ENCODE measurements around the gene TAF10. TPM values are rescaled to one million over a fixed set of nuclear protein-coding genes. Genes with fewer than 3 reads are reported as not detected.

The TAF10 gene
- total and polyA plus RNA-seq, 3 experiments from 2014 or later: 173 to 336 (median 175) TPM

GRCh38 chr11:6569706-6570105 lies 42.3 kb downstream of the TAF10 start:
- H3K36me3 ChIP-seq (ENCODE audit: insufficient read depth, low read length): no peaks in the 10 kb centered on the region
- no peaks in the 10 kb centered on the region for H3K9me3 ChIP-seq (ENCODE audit: low read length)
- H3K4me1 ChIP-seq (ENCODE audit: insufficient read depth, low read length): no peaks in the 10 kb centered on the region
- no peak overlapping the region for H3K4me3 ChIP-seq (ENCODE audit: low read length)
- Mint-ChIP-seq H3K27me3 (no peaks in the 10 kb centered on the region), H3K9me3 (no peaks in the 10 kb centered on the region), H3K4me3 (no peak overlapping the region), H3K36me3 (peaks cover 0 to 20% (median 4%) of the 10 kb centered on the region in 3 donors), H3K4me1 (peaks cover 0 to 4% (median 0%) of the 10 kb centered on the region in 3 donors), H3K27ac (peak overlapping the region in 1 of 8 donors; percentile 8)
- H3K27me3 ChIP-seq (ENCODE audit: insufficient read depth, low read length, poor library complexity, severe bottlenecking): no peaks in the 10 kb centered on the region
- ChIA-PET CTCF (interaction anchor here (0.8 to 1.9 kb wide), 2 partner anchors 10 to 126 kb away, joined by 3 to 5 read pairs; no protein-coding TSS in a partner anchor), POLR2A (no interaction called here)
- H3K27ac ChIP-seq (ENCODE audit: low read depth, low read length): no peak overlapping the region
- DNase-seq: no peak

GRCh38 chr11:6568191-6568918 lies 43.7 kb downstream of the TAF10 start:
- no peaks in the 10 kb centered on the region for H3K36me3 ChIP-seq (ENCODE audit: insufficient read depth, low read length)
- no peaks in the 10 kb centered on the region for H3K27me3 Mint-ChIP-seq
- POLR2A ChIA-PET: no interaction called here
- peaks cover 0 to 4% (median 0%) of the 10 kb centered on the region in 3 donors for H3K4me1 Mint-ChIP-seq
- H3K27ac Mint-ChIP-seq: no peak overlapping the region
- no peak overlapping the region for H3K4me3 Mint-ChIP-seq
- peaks cover 0 to 30% (median 5%) of the 10 kb centered on the region in 3 donors for H3K36me3 Mint-ChIP-seq
- CTCF ChIA-PET: interaction anchor here (1.1 to 1.9 kb wide), 2 partner anchors 12 to 169 kb away, joined by 3 to 5 read pairs; no protein-coding TSS in a partner anchor
- peak overlapping the region; percentile 9 for H3K27ac ChIP-seq (ENCODE audit: low read depth, low read length)
- H3K9me3 ChIP-seq (ENCODE audit: low read length): no peaks in the 10 kb centered on the region
- no peaks in the 10 kb centered on the region for H3K9me3 Mint-ChIP-seq
- H3K4me3 ChIP-seq (ENCODE audit: low read length): no peak overlapping the region
- H3K4me1 ChIP-seq (ENCODE audit: insufficient read depth, low read length): no peaks in the 10 kb centered on the region
- no peak for DNase-seq
- H3K27me3 ChIP-seq (ENCODE audit: insufficient read depth, low read length, poor library complexity, severe bottlenecking): no peaks in the 10 kb centered on the region

- H3K36me3 ChIP-seq (ENCODE audit: insufficient read depth, low read length): no peaks in the 10 kb centered on the region
- Mint-ChIP-seq H3K9me3 (no peaks in the 10 kb centered on the region), H3K36me3 (peaks cover 0 to 34% (median 4%) of the 10 kb centered on the region in 3 donors), H3K27ac (no peak overlapping the region), H3K4me3 (no peak overlapping the region), H3K4me1 (peaks cover 0 to 3% (median 0%) of the 10 kb centered on the region in 3 donors), H3K27me3 (peaks cover 0 to 4% of the 10 kb centered on the region in 2 donors)
- no peak overlapping the region for H3K27ac ChIP-seq (ENCODE audit: low read depth, low read length)
- no peaks in the 10 kb centered on the region for H3K4me1 ChIP-seq (ENCODE audit: insufficient read depth, low read length)
- ChIA-PET POLR2A (no interaction called here), CTCF (no interaction called here)
- DNase-seq: no peak
- no peaks in the 10 kb centered on the region for H3K9me3 ChIP-seq (ENCODE audit: low read length)
- H3K4me3 ChIP-seq (ENCODE audit: low read length): no peak overlapping the region
- no peaks in the 10 kb centered on the region for H3K27me3 ChIP-seq (ENCODE audit: insufficient read depth, low read length, poor library complexity, severe bottlenecking)
These were observed 44.7 kb downstream of the TAF10 start for GRCh38 chr11:6567371-6567745.

- H3K4me1 Mint-ChIP-seq: no peaks in the 10 kb centered on the region
- no peaks in the 10 kb centered on the region for H3K9me3 Mint-ChIP-seq
- POLR2A ChIA-PET: no interaction called here
- no peaks in the 10 kb centered on the region for H3K4me1 ChIP-seq (ENCODE audit: insufficient read depth, low read length)
- H3K27me3 ChIP-seq (ENCODE audit: insufficient read depth, low read length, poor library complexity, severe bottlenecking): no peaks in the 10 kb centered on the region
- no peak overlapping the region for H3K4me3 Mint-ChIP-seq
- H3K36me3 ChIP-seq (ENCODE audit: insufficient read depth, low read length): no peaks in the 10 kb centered on the region
- H3K9me3 ChIP-seq (ENCODE audit: low read length): no peaks in the 10 kb centered on the region
- peaks cover 0 to 34% (median 5%) of the 10 kb centered on the region in 3 donors for H3K36me3 Mint-ChIP-seq
- H3K27ac Mint-ChIP-seq: no peak overlapping the region
- no peak overlapping the region for H3K27ac ChIP-seq (ENCODE audit: low read depth, low read length)
- peaks cover 0 to 4% of the 10 kb centered on the region in 2 donors for H3K27me3 Mint-ChIP-seq
- H3K4me3 ChIP-seq (ENCODE audit: low read length): no peak overlapping the region
- DNase-seq: no peak
- CTCF ChIA-PET: interaction anchor here (1.2 kb wide), 1 partner anchor 32 kb away, joined by 3 read pairs; no protein-coding TSS in a partner anchor
These were observed 45.2 kb downstream of the TAF10 start for GRCh38 chr11:6566704-6567370.

- Mint-ChIP-seq H3K27me3 (peaks cover 0 to 4% of the 10 kb centered on the region in 2 donors), H3K9me3 (no peaks in the 10 kb centered on the region), H3K36me3 (peaks cover 0 to 37% (median 7%) of the 10 kb centered on the region in 3 donors), H3K27ac (peak overlapping the region in 1 of 8 donors; percentile 31), H3K4me1 (no peaks in the 10 kb centered on the region), H3K4me3 (no peak overlapping the region)
- ChIA-PET CTCF (interaction anchor here (1.2 kb wide), 1 partner anchor 33 kb away, joined by 3 read pairs; no protein-coding TSS in a partner anchor), POLR2A (no interaction called here)
- no peak for DNase-seq
- no peaks in the 10 kb centered on the region for H3K4me1 ChIP-seq (ENCODE audit: insufficient read depth, low read length)
- no peaks in the 10 kb centered on the region for H3K27me3 ChIP-seq (ENCODE audit: insufficient read depth, low read length, poor library complexity, severe bottlenecking)
- no peaks in the 10 kb centered on the region for H3K9me3 ChIP-seq (ENCODE audit: low read length)
- no peak overlapping the region for H3K4me3 ChIP-seq (ENCODE audit: low read length)
- no peak overlapping the region for H3K27ac ChIP-seq (ENCODE audit: low read depth, low read length)
- no peaks in the 10 kb centered on the region for H3K36me3 ChIP-seq (ENCODE audit: insufficient read depth, low read length)
These were observed 45.9 kb downstream of the TAF10 start for GRCh38 chr11:6565988-6566703.

- POLR2A ChIA-PET: no interaction called here
- H3K4me1 Mint-ChIP-seq: no peaks in the 10 kb centered on the region
- H3K9me3 Mint-ChIP-seq: no peaks in the 10 kb centered on the region
- H3K27ac Mint-ChIP-seq: peak overlapping the region in 2 of 8 donors; percentile 5 to 43
- Histone ChIP-seq H3K4me1 (ENCODE audit: insufficient read depth, low read length) (no peaks in the 10 kb centered on the region), H3K4me3 (ENCODE audit: low read length) (no peak overlapping the region), H3K27ac (ENCODE audit: low read depth, low read length) (no peak overlapping the region), H3K9me3 (ENCODE audit: low read length) (no peaks in the 10 kb centered on the region), H3K27me3 (ENCODE audit: insufficient read depth, low read length, poor library complexity, severe bottlenecking) (no peaks in the 10 kb centered on the region), H3K36me3 (ENCODE audit: insufficient read depth, low read length) (no peaks in the 10 kb centered on the region)
- H3K27me3 Mint-ChIP-seq: peaks cover 0 to 4% of the 10 kb centered on the region in 2 donors
- CTCF ChIA-PET: interaction anchor here (1.2 kb wide), 1 partner anchor 34 kb away, joined by 3 read pairs; no protein-coding TSS in a partner anchor
- H3K36me3 Mint-ChIP-seq: peaks cover 0 to 41% (median 7%) of the 10 kb centered on the region in 3 donors
- DNase-seq: no peak
- H3K4me3 Mint-ChIP-seq: no peak overlapping the region
These were observed 46.7 kb downstream of the TAF10 start for GRCh38 chr11:6565325-6565724.

GRCh38 chr11:6563667-6564066 lies 48.3 kb downstream of the TAF10 start:
- Mint-ChIP-seq H3K9me3 (no peaks in the 10 kb centered on the region), H3K27ac (no peak overlapping the region), H3K4me3 (no peak overlapping the region), H3K27me3 (peaks cover 0 to 4% of the 10 kb centered on the region in 2 donors), H3K4me1 (no peaks in the 10 kb centered on the region), H3K36me3 (peaks cover 0 to 52% (median 10%) of the 10 kb centered on the region in 3 donors)
- Histone ChIP-seq H3K4me3 (ENCODE audit: low read length) (no peak overlapping the region), H3K9me3 (ENCODE audit: low read length) (no peaks in the 10 kb centered on the region), H3K27me3 (ENCODE audit: insufficient read depth, low read length, poor library complexity, severe bottlenecking) (no peaks in the 10 kb centered on the region), H3K4me1 (ENCODE audit: insufficient read depth, low read length) (no peaks in the 10 kb centered on the region), H3K27ac (ENCODE audit: low read depth, low read length) (no peak overlapping the region), H3K36me3 (ENCODE audit: insufficient read depth, low read length) (no peaks in the 10 kb centered on the region)
- DNase-seq: no peak
- ChIA-PET CTCF (interaction anchor here (1.2 kb wide), 1 partner anchor 21 kb away, joined by 3 read pairs; no protein-coding TSS in a partner anchor), POLR2A (no interaction called here)

All from CD8-positive, alpha-beta memory T cell (primary cell).